SKM-1 treated with dmso at 0.1 percent for 144 hours (cell line): ENCODE data around the gene KHK.
A peak's percentile ranks its signal among the peaks of the same experiment; 100 is the strongest.

Experiments used
- DNase-seq: peaks from one replicate; lab custom pipeline; 2025; ENCODE audit not compliant: unreplicated experiment; lab: John Stamatoyannopoulos, UW

KHK gene

DNA sequence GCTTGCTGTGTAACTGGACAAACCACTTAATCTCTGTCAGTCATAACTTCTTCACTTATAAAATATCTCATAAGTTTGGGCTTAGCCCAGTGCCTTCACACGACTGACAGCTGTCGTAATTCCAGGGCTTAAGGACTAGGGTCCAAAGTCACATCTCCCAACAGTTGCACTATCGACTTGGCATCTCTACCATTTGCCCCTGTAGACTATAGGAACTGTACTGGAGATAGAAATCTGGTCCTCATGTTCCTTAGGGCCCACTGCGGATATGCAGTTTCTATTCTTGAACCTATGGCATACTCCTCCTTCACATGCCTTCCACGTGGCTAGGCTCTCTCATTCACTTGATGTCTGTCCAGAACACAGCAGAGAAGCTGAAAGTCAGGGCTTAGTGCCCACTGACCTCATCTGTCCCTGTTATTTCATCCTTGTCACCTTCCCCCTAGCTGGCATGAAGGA is 39.7 kb downstream of the KHK start:
- DNase-seq, result no peak

DNA sequence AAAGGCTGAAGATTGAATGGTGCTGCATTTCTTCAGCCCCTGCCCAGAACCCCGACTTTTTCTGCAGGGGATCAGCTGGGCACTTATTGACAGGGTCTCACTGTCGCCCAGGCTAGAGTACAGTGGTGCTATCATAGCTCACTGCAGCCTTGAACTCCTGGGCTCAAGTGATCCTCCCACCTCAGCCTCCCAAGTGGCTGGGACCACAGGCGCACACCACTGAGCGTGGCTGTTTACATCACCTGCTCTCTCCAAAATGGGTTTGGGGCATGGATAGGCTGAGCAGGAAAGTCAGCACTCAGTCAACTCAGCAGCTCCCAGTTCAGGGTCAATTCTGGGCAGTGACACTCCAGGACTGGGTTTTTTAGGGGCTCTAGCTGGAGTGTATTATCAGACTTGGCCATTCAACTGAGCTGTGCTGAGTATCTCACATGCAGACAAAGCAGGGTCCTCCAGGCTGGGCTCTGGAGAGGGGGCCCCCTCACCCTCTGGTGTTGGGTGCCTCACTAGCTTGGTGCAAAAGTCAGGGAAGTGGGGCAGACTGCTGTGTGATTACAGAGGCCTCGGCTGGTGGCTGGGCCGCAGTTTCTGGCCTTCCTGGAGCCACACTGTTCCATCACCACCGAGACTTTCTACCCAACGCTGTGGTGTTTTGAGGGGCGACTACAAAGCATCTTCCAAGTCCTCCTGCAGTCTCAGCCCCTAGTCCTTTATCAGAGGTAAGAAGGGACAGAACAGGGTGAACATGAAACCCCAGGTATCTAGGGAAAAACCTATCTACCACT is 41.5 kb downstream of the KHK start:
- DNase-seq, result no peak

GRCh38 chr2:27128668-27129571 is 42.3 kb downstream of the KHK start:
- DNase-seq, result no peak

- no peak for DNase-seq
These were observed 43.8 kb downstream of the KHK start for GRCh38 chr2:27130396-27130795.

DNA sequence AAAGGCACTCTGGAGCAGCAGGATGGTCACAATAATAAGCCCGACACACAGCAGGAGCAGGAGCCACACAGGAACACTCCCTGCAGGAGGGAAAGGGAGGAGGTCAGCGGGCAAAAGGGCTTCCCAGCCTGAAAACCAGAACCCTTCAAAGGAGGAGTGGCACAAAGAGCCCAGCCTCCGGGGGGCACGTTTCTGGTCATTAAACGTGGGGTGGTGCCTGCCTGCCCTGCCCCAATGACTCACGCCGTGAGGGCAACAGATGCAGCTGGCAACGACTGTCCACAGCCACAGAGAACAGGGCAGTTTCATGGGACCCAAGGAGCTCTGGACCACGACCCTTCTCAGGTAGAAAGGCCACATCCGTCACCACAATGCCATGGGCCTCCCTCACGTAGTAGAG is 44.9 kb downstream of the KHK start:
- no peak for DNase-seq

- no peak for DNase-seq
These were observed 46.8 kb downstream of the KHK start for GRCh38 chr2:27133195-27133875.

- DNase-seq, result peak; percentile 93
These were observed 47.6 kb downstream of the KHK start, which contains the start of gene PREB for GRCh38 chr2:27133905-27134780. Gene PREB (minus strand): TSS chr2:27134636. CDS start chr2:27134421, 215 bp downstream.

DNA sequence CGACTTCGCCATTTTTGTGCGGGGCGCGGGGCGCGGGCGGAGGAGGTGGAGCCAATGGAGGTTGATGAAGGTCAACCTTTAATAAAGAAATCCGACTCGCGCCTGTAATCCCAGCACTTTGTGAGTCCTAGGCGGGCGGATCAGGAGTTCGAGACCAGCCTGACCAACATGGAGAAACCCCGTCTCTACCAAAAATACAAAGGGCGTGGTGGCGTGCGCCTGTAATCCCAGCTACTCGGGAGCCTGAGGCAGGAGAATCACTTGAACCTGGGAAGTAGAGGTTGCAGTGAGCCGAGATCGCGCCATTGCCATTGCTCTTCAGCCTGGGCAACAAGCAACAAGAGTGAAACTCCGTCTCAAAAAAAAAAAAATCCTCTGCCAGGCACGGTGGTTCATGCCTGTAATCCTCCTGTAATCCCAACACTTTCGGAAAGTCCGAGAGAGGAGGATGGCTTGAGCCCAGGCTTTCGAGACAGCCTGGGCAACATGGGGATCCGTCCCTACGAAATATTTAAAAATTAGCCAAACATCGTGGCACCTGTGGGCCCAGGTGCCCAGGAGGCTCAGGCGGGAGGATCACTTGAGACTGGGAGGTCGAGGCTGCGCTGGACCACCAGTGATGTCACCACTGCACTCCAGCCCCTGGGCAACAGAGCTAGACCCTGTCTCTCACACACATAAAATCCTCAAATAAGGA is 48.4 kb downstream of the KHK start:
- no peak for DNase-seq

DNA sequence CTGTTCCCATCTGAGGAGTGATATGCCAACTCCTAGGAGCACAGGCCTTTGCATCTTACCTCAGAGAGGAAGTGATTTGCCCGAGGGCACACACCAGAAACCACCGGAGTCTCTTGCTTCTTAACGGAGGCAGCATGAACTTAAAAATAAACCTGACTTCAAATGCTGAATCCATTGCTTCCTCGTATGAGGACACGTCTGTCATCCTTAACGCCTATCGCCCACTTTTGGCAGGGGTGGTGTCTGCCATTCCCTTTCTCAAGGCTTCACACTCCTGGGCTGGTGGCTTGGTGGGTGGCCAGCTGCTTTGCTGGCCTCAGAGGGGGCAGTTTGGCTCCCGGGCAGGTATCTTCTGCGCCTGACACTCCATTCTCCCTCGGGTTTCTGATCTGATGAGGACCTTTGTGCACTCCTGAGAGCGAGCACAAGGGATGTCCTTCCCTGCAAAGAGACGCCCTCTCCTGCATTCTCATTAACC is 48.9 kb downstream of the KHK start:
- no peak for DNase-seq

- no peak for DNase-seq
These were observed 50.2 kb downstream of the KHK start for GRCh38 chr2:27136751-27137150.

GRCh38 chr2:27137322-27137935 is 50.9 kb downstream of the KHK start:
- DNase-seq, result no peak

GRCh38 chr2:27138111-27138510 is 51.5 kb downstream of the KHK start:
- DNase-seq, result no peak

DNA sequence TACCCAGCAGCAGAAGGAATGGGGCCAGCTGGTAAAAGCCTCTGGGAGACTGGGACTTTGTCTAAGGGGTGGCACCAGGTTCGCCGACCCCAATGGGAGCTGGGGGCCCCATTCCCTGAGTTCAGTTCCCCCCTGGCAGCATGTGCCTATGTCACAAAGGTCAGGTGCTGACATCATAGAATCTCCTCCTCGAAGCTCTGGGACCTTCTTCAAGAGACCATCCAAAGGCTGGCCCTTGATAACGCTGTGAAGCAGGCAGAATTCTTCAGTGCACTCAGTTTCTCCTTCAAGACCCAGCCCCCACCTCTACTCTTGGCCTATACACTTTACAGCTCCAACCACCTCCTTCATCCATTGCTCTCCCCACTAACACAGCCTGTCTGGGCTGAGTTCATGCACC is 52.7 kb downstream of the KHK start, which contains the start of gene PRR30:
Gene PRR30 (minus strand): TSS at position 101 of the 400 bp plus-strand sequence. CDS start 1,081 bp downstream, outside the sequence.
- no peak for DNase-seq

- DNase-seq, result no peak
These were observed 56.7 kb downstream of the KHK start for GRCh38 chr2:27143285-27143684.

GRCh38 chr2:27145682-27146081 is 59.1 kb downstream of the KHK start:
- no peak for DNase-seq

DNA sequence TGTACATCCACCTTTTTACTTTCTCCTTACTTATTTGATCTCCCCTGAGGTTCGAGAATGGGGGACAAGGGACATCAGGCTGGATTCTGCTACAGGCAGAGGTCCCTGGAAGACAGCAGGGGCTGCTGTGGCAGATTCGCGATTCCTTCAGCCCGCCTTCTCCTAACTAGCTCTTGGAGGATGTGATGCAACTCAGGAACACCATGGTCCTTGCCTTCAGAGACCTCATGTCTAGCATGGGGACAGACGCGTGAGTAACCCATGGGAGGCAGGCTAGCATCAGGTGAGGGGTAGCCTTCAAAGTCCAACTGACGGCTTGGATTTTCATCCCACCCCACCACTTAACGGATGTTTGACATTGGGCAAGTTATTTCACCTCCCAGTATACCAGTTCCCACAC is 61.4 kb downstream of the KHK start:
- no peak for DNase-seq

- DNase-seq, result no peak
These were observed 62.3 kb downstream of the KHK start, which contains the start of gene TCF23 for GRCh38 chr2:27148801-27149439. Gene TCF23 (plus strand): TSS chr2:27149004. CDS start chr2:27149134, 130 bp downstream.

DNA sequence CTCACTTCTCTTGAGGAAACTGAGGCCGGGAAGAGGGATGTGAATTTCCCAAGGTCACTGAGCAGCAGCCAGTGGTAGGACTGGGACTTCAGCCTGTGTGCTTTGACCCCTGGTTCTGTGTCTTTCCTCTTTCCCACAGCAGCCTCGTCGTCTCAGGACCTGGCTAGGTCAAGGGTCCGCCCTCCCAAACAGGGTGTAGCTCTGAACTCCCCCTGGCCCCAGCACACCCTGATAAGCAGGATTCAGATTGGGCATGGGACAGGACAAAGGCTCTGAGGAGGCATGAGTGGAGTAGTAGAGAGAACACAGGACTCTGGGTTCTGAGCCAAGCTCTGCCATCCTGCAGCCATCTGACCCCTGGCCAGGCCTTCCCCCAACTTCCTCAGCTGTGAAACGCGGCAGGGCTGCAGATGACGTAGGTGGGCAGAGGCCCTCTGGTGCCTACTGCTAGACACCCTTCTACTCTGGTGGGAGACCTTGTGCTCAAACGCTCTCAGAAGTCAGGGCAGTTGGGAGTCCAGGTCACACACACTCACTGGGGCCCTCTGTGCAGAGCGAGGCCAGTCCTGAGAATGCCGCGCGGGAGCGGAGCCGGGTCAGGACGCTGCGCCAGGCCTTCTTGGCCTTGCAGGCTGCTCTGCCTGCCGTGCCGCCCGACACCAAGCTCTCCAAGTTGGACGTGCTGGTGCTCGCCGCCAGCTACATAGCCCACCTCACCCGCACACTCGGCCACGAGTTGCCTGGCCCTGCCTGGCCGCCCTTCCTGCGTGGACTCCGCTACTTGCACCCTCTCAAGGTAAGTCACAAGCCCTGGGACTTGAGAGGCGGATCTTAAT is 63.2 kb downstream of the KHK start:
- no peak for DNase-seq
